HG03097 (cell line): ENCODE measurements around the gene PAK5.

Experiments
- ATAC-seq: cut with Tn5 transposase; IDR thresholded peaks from one replicate; pipeline ENCODE4 v1.9.1; 2021; ENCODE audit not compliant: unreplicated experiment, low FRiP score

Gene PAK5

DNA sequence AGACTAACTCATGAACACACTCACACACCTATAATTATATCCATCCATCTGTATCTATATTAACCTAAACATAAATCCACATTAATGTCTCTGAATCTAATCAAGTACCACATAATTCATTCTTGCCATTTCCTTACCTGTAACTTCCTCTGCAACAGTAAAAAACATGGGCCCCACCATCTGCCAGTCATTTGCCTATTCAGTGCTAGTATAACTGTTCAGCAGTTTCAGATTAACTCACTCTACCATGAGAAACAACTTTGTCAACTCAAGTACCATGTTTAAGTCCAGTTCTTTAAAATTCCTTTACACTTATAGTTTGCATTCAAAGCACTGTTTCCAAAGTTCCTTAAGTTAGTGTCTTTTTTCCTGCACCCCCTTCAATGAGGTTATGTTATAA is 255.7 kb downstream of the PAK5 start:
- no peak for ATAC-seq

GRCh38 chr20:9582137-9582536 is 256.7 kb downstream of the PAK5 start:
- no peak for ATAC-seq

- ATAC-seq, result no peak
Measured at GRCh38 chr20:9581509-9581908, 257.4 kb downstream of the PAK5 start.

DNA sequence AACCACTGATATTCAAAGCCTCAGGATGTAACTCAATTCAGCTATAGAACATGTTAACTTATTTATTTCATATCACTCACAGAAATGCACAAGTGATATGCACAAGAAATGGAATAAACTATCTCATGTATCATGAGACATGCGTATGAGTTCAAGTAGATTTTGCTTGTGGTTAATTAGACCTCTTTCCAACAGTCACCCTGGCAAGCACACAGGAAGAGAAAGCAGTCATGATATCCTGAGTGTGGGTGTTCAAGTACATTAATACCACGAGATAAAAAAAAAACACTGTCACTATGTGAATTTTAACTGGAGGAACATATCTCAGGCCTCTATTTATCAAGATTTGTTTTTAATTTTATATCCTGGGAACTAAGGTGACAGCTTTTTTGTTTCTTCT is 260.3 kb downstream of the PAK5 start:
- ATAC-seq, result no peak

GRCh38 chr20:9577397-9577796 is 261.5 kb downstream of the PAK5 start:
- ATAC-seq, result no peak

- ATAC-seq, result no peak
Measured at GRCh38 chr20:9576695-9577094, 262.2 kb downstream of the PAK5 start.

GRCh38 chr20:9575836-9576235 is 263.0 kb downstream of the PAK5 start:
- no peak for ATAC-seq

- ATAC-seq, result no peak
Measured at GRCh38 chr20:9574776-9575175, 264.1 kb downstream of the PAK5 start.

GRCh38 chr20:9574181-9574580 is 264.7 kb downstream of the PAK5 start:
- ATAC-seq, result no peak

DNA sequence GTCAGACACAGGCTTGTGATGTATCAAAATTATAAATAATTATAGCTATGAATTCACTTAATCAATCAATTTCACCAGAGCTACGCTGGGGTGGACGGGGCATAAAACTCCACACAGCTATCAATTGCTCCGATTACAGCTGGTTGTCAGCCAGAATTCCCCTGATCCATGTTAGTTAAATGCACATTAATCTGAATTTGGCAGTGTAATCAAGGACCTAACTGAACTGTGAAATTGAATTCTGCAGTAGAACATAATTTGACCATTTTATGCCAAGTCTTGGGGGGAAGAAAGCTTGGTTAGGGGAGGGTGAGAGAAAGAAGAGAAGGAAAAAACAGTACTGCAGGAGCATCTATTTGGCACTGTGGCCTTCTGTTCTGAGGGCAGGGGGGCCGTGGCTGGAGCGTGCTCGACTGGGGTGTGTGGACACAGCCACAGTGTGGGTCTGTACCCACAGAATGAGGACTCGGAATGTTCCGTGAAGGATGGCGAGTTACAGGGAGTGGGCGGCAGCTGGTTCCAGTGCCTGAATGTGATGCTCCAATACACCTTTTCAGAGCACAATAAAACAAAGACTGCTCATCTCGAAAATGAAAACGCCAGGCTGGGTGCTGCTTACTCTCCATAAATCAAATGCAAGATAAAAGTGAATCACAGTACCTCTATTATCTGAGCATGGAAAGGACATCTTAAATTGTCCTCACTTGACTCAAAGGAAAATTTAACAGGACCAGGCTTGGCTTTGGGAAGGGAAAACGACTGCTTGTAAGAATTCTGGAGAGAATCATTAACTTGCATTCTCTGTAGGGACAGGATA is 265.3 kb downstream of the PAK5 start:
- no peak for ATAC-seq

DNA sequence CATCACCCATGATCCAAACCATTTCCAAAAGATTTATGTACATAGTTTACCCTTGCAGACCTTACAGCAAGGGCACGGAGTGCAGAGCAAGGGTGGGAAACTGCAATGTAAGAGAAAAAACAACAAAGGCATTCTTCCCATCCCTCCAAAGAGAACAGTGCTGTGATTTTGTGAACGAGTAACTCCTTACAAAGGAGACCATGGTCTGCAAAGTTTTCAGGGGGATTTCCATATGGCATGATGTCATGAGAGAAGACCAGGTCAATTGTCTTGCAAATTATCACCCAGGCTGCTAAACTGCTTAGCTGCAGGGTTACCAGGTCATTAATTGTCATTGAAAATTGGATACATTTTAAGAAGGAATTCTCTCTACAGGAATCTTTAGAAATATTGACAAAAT is 266.2 kb downstream of the PAK5 start:
- no peak for ATAC-seq

DNA sequence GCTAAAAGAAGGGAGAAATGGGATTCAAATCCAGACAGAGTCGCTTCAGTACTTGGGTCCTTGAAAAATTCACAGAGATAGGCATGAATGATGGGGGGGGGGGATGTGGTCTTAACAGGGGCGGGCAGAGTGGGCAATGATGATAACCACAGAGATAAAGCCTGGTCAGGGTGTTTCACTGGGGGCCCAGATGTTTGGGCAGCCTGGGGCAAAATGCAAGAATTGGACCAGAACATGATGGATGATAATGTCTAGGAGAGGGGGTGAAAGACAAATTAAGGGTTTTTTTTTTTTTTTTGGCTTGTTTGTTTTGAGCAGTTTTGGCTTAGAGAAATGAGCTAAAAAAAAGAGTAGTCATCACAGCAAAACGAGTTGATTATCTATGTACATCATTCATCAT is 267.1 kb downstream of the PAK5 start:
- ATAC-seq, result no peak

GRCh38 chr20:9570612-9571011 is 268.3 kb downstream of the PAK5 start:
- no peak for ATAC-seq

DNA sequence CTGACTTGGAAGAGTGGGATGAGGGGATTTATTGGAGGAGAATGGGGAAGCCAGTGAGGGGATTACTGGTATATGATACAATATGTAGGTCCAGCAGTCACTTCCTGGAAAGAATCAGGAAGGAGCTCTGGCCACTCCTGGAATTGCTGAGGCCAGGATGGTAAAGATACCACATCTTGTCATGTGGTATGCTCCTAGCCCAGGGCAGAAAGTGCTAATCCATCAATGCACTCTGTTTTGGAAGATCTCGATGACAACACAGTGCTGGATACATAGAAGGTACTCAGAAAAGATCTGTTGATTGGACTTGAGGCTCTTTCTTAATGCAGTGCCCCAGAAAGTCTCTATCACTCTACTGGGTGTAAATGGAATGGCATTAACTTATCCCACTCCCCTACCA is 271.9 kb downstream of the PAK5 start:
- ATAC-seq, result no peak

- no peak for ATAC-seq
Measured at GRCh38 chr20:9565910-9566550, 272.8 kb downstream of the PAK5 start.

DNA sequence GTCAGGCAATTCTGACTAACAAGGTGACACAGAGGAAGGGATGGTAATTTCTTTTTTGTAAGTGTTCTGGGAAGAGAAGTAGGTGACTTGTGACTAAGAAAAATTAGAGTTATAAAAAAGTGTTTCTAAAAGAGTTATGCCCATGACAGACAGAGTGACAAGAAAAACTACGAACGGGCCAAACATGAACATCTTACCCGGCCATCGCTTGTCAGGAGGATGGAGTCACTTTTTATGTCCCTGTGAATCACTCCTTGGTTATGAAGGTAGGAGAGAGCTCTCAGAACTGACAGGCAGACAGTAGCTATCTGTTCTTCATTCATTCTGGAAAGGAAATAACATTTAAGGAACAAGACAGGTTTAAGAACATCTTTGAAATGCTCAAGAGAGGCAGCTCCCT is 281.5 kb downstream of the PAK5 start:
- ATAC-seq, result no peak

- no peak for ATAC-seq
Measured at GRCh38 chr20:9555781-9556180, 283.1 kb downstream of the PAK5 start.

DNA sequence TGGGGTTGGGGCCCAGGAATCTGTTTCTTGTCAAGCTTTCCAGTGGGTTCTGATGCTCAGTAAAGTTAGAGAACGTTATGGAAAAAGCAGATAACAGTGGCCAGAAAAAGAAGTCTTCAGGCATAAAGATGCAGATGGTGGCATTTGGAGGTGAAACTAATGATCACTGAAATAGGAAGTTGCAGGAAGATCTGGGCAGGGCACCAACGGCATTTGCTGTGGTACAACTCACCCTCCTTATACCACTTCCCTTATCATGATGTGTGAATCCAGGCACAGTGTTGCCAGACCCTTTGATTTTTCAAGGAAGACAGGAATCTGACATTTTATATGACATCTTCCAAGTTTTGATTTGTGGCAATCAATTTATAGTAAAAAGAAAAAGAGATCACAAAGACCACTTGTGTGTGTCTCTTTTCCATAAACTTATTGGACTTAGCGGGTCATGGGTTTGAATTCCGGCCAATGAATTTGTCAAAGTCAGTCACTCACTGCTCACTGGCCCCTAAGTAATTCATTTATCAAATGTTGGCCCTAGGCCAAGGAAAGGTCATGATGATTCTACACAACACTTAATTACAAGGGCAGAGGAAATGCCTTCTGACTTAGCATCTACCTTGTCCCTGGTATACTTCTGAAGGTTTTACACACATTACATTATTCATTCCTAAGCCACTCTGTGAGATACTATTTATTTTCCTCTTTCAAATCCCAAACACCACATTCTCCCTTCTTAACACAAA is 286.9 kb downstream of the PAK5 start:
- no peak for ATAC-seq

GRCh38 chr20:9550871-9551270 is 288.0 kb downstream of the PAK5 start:
- no peak for ATAC-seq

GRCh38 chr20:9550283-9550682 is 288.6 kb downstream of the PAK5 start:
- ATAC-seq, result no peak

DNA sequence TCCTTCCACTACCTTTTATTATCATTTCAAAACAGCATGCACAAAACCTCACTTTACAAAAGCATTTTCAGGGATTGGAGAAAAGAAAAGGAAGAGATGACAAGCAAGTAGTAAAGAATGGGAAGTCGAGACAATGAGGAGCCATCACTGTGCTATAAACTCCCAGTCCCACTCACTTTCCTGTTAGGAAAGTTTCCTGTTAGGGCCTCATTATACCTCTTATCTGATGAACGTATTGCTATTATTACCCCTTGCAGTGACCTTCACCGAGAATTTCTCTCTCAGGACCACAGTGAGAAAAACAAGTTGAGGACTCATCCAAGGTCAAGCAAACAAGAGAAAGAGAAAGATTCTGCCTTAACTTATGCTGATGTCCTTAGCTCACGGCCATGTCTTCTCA is 295.7 kb downstream of the PAK5 start:
- no peak for ATAC-seq

DNA sequence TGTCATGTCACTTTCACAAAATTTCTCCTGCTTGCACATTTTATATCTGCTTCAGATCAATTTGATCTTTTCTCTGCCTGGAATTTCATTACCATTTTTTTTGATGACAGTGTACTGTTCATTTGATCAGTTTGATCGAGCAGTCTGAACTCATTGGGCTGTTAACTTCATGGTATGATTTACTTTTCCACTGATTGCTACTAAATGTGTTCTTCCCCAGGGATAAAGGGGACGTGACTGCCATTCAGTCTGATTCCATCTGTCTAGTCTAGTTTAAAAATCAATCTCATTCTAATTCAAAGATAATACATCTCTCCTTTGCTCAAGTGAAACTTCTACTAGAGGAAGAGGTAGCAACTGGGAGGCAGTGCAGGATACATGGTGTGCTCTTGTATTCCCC is 303.4 kb downstream of the PAK5 start:
- no peak for ATAC-seq
